Activated CD4-positive, CD25-positive, alpha-beta regulatory T cell treated with anti-CD3 and anti-CD28 coated beads, Interleukin-2, amount 50 U/mL, for 24 hours (primary cell): ENCODE measurements around the gene FOXE3.
"Not testable (repeated sequence)": the region's sequence is repeated elsewhere in the genome, so short reads cannot be mapped to it uniquely, and the experiment has no call there.

Experiments
- ATAC-seq, 2 donors: fragments of 150-1000 bp; cut with Tn5 transposase; one replicate each; pipeline ENCODE4 v1.10.0; 2021; ENCODE audit warnings: mild to moderate bottlenecking in 1 of 2, moderate library complexity in 1 of 2

Gene FOXE3

GRCh38 chr1:47450606-47451005 lies 34.5 kb downstream of the FOXE3 start:
- no peak for ATAC-seq

DNA sequence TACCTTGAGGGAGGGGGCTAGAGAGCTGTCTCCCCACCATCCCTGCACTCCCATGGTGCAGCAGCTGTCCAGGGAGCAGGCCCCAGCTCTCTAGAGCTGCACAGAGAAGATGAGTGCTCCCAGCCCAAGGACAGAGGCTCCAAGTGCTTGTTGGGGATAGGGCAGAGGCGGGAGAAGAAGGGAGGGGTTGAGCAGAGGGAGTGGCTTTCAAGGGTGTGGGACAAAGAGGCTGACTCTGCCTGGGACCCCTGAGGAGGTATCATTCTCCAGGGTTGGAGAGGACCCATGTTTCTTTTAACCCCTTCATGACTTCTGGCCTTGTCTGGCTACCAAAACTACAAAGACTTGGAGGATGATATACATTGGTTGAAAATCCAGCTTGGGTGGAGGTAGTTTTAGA lies 36.3 kb downstream of the FOXE3 start:
- no peak for ATAC-seq

DNA sequence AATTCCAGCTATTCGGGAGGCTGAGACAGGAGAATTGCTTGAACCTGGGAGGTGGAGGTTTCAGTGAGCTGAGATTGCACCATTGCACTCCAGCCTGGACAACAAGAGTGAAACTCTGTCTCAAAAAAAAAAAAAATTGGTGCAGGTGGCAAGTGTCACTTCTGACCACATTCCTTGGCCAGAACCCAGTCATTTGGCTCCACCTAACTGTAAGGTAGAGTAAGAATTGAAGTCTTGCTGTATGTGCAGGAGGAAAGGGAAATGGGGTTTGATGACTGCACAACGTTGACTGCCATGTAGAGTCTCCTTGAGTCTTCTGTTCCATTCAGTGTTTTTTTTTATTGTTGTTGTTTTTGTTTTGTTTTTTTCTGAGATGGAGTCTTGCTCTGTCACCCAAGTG lies 37.8 kb downstream of the FOXE3 start:
- not testable (repeated sequence) for ATAC-seq

DNA sequence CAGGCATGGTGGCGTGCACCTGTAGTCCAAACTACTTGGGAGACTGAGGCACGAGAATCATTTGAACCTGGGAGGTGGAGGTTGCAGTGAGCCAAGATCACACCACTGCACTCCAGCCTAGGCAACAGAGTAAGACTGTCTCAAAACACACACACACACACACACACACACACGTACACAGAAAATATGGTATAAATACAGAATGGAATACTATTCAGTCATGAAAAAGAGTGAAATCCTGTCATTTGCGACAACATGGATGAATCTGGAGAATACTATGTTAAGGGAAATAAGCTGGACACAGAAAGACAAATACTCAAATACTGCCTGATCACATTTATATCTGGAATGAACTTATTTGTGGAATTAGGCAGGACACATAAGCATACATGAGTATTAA lies 40.2 kb downstream of the FOXE3 start:
- ATAC-seq, result no peak

- not testable (repeated sequence) for ATAC-seq
Observed at GRCh38 chr1:47457547-47457946, 41.5 kb downstream of the FOXE3 start.

DNA sequence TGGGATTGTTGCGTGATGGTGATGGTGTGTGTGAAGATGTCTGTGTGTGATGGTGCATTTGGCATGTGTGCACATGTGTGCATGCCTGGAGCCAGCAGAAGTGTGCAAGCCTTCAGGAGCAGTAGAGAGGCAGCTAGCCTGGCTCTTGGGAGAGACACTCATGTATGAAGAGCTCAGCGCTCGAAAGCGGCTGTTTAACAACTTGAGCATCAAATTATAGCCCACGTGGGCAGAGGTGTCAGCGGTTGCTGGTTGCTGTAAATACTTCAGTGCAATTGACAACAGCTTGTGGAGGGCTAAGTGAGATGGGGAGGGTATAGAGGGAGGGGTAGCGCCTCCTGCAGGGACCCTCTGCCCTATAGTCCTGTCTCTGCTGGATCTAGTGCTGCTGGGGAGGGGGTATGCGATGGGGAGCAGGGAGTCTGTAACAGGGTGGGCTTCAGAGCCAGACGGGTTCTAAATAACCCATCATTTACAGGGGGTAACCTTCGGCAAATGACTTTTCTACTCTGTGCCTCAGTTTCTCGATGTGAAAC lies 43.2 kb downstream of the FOXE3 start:
- no peak for ATAC-seq

DNA sequence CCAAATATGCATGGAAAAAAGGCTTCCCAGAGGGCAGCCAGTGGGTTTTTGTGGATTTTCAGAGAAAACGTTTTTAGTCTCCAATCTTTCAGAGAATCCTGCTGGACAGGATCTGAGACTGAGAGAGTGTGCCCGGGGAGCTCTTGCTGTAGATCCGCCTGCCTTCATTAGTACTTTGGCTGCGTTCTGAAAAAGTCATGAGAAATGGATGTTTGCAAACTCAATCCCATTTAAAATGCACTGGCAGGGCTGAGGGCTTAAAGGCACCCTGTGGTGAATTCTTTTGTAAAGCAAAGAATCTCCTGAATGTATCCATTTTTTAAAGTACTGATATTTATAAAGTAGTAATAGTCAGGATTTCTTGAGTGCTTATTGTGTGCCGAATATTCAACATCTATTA lies 44.0 kb downstream of the FOXE3 start:
- ATAC-seq, result no peak

DNA sequence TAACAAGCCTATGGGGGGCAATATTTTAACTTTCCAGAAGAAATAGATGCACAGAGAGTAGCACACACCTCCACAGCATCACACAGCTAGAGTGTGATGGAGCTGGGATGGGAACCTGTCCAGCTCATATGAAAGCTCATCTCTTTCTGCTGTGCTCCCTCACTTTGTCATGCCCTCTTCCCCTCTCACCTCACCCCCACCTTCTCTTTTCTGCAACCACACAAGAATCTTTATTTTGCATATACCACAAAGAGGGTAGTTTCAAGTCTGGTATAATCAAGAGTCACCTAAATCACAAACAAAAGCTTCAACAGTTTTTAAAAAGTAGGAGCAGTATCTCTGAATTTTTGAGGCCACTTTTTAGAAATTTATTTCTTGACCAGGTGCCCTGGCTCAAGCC lies 44.4 kb downstream of the FOXE3 start:
- ATAC-seq, result no peak

DNA sequence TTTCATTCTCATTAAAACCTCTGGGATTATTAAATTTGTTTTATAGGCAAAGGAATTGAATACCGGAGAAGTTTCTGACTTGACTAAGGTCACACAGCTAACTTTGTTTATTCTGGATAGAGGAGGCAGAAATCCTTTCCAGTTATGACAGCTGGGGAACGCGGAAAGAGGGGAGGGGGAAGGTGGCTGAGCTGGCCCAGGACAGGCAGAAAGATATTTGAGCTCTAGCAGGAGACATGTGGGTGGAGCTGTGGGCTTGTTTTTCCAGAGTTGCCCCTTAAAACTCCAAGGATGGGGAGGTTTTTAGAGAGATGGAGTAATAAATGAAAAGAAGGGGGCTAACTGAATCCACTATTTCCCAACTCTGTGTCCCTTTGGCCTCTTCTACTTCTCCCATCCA lies 49.5 kb downstream of the FOXE3 start:
- ATAC-seq, result no peak
